ENCODE data around the gene TBC1D13. TPM values are rescaled to one million over a fixed set of nuclear protein-coding genes. Genes with fewer than 3 reads are reported as not detected.
A peak's percentile ranks its signal among the peaks of the same experiment; 100 is the strongest.
"Not testable (repeated sequence)": the region's sequence is repeated elsewhere in the genome, so short reads cannot be mapped to it uniquely, and the experiment has no call there.

Gene TBC1D13
- polyA plus RNA-seq, 3 donors from 2014 or later = 16.4 to 30.7 (median 19.4) TPM

GRCh38 chr9:128792978-128793686 is 6.1 kb downstream of the TBC1D13 start:
- Mint-ChIP-seq H3K27ac (peak overlapping the region in 2 of 6 donors; percentile 24 to 65), H3K36me3 (peaks cover 4 to 14% (median 5%) of the 10 kb centered on the region in 3 donors), H3K4me3 (no peak overlapping the region), H3K9me3 (no peaks in the 10 kb centered on the region), H3K4me1 (peaks cover 9 to 34% of the 10 kb centered on the region in 2 donors), H3K27me3 (ENCODE audit: low read depth in 3 of 3) (no peaks in the 10 kb centered on the region)
- DNase-seq = no peak

GRCh38 chr9:128794961-128795360 is 7.9 kb downstream of the TBC1D13 start:
- peak overlapping the region in 1 of 6 donors; percentile 40 for H3K27ac Mint-ChIP-seq
- DNase-seq; H3K4me3 Mint-ChIP-seq; H3K27me3 Mint-ChIP-seq (ENCODE audit: low read depth in 3 of 3); H3K9me3 Mint-ChIP-seq: not testable (repeated sequence)
- peaks cover 5 to 23% (median 8%) of the 10 kb centered on the region in 3 donors for H3K36me3 Mint-ChIP-seq
- peaks cover 0 to 19% of the 10 kb centered on the region in 2 donors for H3K4me1 Mint-ChIP-seq

- no peak for DNase-seq
- H3K9me3 Mint-ChIP-seq = no peaks in the 10 kb centered on the region
- H3K27me3 Mint-ChIP-seq (ENCODE audit: low read depth in 3 of 3) = peaks cover 0 to 3% (median 0%) of the 10 kb centered on the region in 3 donors
- peak overlapping the region in 2 of 6 donors; percentile 23 to 59 for H3K27ac Mint-ChIP-seq
- peaks cover 0 to 1% of the 10 kb centered on the region in 2 donors for H3K4me1 Mint-ChIP-seq
- H3K36me3 Mint-ChIP-seq = peaks cover 11 to 36% (median 12%) of the 10 kb centered on the region in 3 donors
- no peak overlapping the region for H3K4me3 Mint-ChIP-seq
Measured at GRCh38 chr9:128798896-128799295, 11.8 kb downstream of the TBC1D13 start.

GRCh38 chr9:128800061-128800460 is 13.0 kb downstream of the TBC1D13 start:
- H3K4me3 Mint-ChIP-seq = no peak overlapping the region
- H3K36me3 Mint-ChIP-seq = peaks cover 11 to 36% (median 11%) of the 10 kb centered on the region in 3 donors
- H3K27me3 Mint-ChIP-seq (ENCODE audit: low read depth in 3 of 3) = peaks cover 0 to 3% (median 0%) of the 10 kb centered on the region in 3 donors
- H3K4me1 Mint-ChIP-seq = no peaks in the 10 kb centered on the region
- no peak for DNase-seq
- no peak overlapping the region for H3K27ac Mint-ChIP-seq
- no peaks in the 10 kb centered on the region for H3K9me3 Mint-ChIP-seq

GRCh38 chr9:128802482-128802881 is 15.4 kb downstream of the TBC1D13 start:
- peak overlapping the region in 1 of 6 donors; percentile 39 for H3K27ac Mint-ChIP-seq
- H3K4me3 Mint-ChIP-seq = no peak overlapping the region
- H3K4me1 Mint-ChIP-seq = no peaks in the 10 kb centered on the region
- peaks cover 11 to 36% (median 11%) of the 10 kb centered on the region in 3 donors for H3K36me3 Mint-ChIP-seq
- no peak for DNase-seq
- peaks cover 0 to 4% (median 0%) of the 10 kb centered on the region in 3 donors for H3K27me3 Mint-ChIP-seq (ENCODE audit: low read depth in 3 of 3)
- no peaks in the 10 kb centered on the region for H3K9me3 Mint-ChIP-seq

GRCh38 chr9:128805661-128806060 is 18.6 kb downstream of the TBC1D13 start:
- peaks cover 0 to 4% (median 0%) of the 10 kb centered on the region in 3 donors for H3K27me3 Mint-ChIP-seq (ENCODE audit: low read depth in 3 of 3)
- DNase-seq = no peak
- H3K4me1 Mint-ChIP-seq = no peaks in the 10 kb centered on the region
- H3K36me3 Mint-ChIP-seq = peaks cover 7 to 28% (median 10%) of the 10 kb centered on the region in 3 donors
- H3K9me3 Mint-ChIP-seq = no peaks in the 10 kb centered on the region
- H3K4me3 Mint-ChIP-seq = no peak overlapping the region
- H3K27ac Mint-ChIP-seq = no peak overlapping the region

GRCh38 chr9:128807827-128808226 is 20.8 kb downstream of the TBC1D13 start:
- no peaks in the 10 kb centered on the region for H3K4me1 Mint-ChIP-seq
- H3K27ac Mint-ChIP-seq = peak overlapping the region in 2 of 6 donors; percentile 34 to 46

GRCh38 chr9:128808543-128808942 is 21.5 kb downstream of the TBC1D13 start:
- Mint-ChIP-seq H3K36me3 (peaks cover 3 to 10% (median 4%) of the 10 kb centered on the region in 3 donors), H3K9me3 (no peaks in the 10 kb centered on the region), H3K27me3 (ENCODE audit: low read depth in 3 of 3) (peaks cover 0 to 1% (median 0%) of the 10 kb centered on the region in 3 donors), H3K27ac (peak overlapping the region in 2 of 6 donors; percentile 35 to 56), H3K4me3 (no peak overlapping the region), H3K4me1 (no peaks in the 10 kb centered on the region)
- no peak for DNase-seq

More at GRCh38 chr9:128807827-128808226, 20.8 kb downstream of the TBC1D13 start:
- Mint-ChIP-seq H3K27me3 (ENCODE audit: low read depth in 3 of 3) (peaks cover 0 to 1% (median 0%) of the 10 kb centered on the region in 3 donors), H3K9me3 (no peaks in the 10 kb centered on the region), H3K4me3 (no peak overlapping the region), H3K36me3 (peaks cover 6 to 18% (median 7%) of the 10 kb centered on the region in 3 donors)
- no peak for DNase-seq

- Mint-ChIP-seq H3K9me3 (no peaks in the 10 kb centered on the region), H3K4me1 (no peaks in the 10 kb centered on the region), H3K27me3 (ENCODE audit: low read depth in 3 of 3) (peaks cover 0 to 1% (median 0%) of the 10 kb centered on the region in 3 donors), H3K4me3 (no peak overlapping the region), H3K27ac (no peak overlapping the region), H3K36me3 (peaks cover 0 to 5% (median 0%) of the 10 kb centered on the region in 3 donors)
- DNase-seq = no peak
Measured at GRCh38 chr9:128809036-128809599, 22.1 kb downstream of the TBC1D13 start.

GRCh38 chr9:128809831-128810230 is 22.8 kb downstream of the TBC1D13 start:
- no peaks in the 10 kb centered on the region for H3K4me1 Mint-ChIP-seq
- H3K27ac Mint-ChIP-seq = peak overlapping the region in 2 of 6 donors; percentile 37 to 58
- H3K9me3 Mint-ChIP-seq = no peaks in the 10 kb centered on the region
- H3K4me3 Mint-ChIP-seq = no peak overlapping the region
- peaks cover 0 to 1% (median 0%) of the 10 kb centered on the region in 3 donors for H3K27me3 Mint-ChIP-seq (ENCODE audit: low read depth in 3 of 3)
- H3K36me3 Mint-ChIP-seq = peaks cover 0 to 5% (median 0%) of the 10 kb centered on the region in 3 donors
- DNase-seq = no peak

- Mint-ChIP-seq H3K4me3 (no peak overlapping the region), H3K4me1 (no peaks in the 10 kb centered on the region), H3K27me3 (ENCODE audit: low read depth in 3 of 3) (no peaks in the 10 kb centered on the region), H3K36me3 (peaks cover 0 to 5% (median 0%) of the 10 kb centered on the region in 3 donors), H3K9me3 (no peaks in the 10 kb centered on the region), H3K27ac (peak overlapping the region in 1 of 6 donors; percentile 48)
- no peak for DNase-seq
Measured at GRCh38 chr9:128810873-128811272, 23.8 kb downstream of the TBC1D13 start.

- Mint-ChIP-seq H3K36me3 (peaks cover 0 to 3% (median 2%) of the 10 kb centered on the region in 3 donors), H3K9me3 (no peaks in the 10 kb centered on the region), H3K4me1 (peaks cover 14 to 18% of the 10 kb centered on the region in 2 donors), H3K27me3 (ENCODE audit: low read depth in 3 of 3) (peaks cover 2 to 9% (median 5%) of the 10 kb centered on the region in 3 donors), H3K27ac (peak within 1 kb of the TSS; percentile 78 to 94 (median 91)), H3K4me3 (peak within 1 kb of the TSS; percentile 86 to 95 (median 91))
- DNase-seq = peak; percentile 98
Measured at GRCh38 chr9:128818099-128818838, 31.2 kb downstream of the TBC1D13 start, which contains the start of gene ENDOG. ENDOG (plus strand) TSS chr9:128818500; CDS start chr9:128818685, 185 bp downstream.

- Mint-ChIP-seq H3K27ac (peak overlapping the region; percentile 5 to 87 (median 64)), H3K27me3 (ENCODE audit: low read depth in 3 of 3) (peaks cover 2 to 9% (median 5%) of the 10 kb centered on the region in 3 donors), H3K9me3 (no peaks in the 10 kb centered on the region), H3K4me1 (peaks cover 14 to 18% of the 10 kb centered on the region in 2 donors), H3K4me3 (peak overlapping the region; percentile 79 to 86 (median 85)), H3K36me3 (peaks cover 0 to 3% (median 2%) of the 10 kb centered on the region in 3 donors)
- no peak for DNase-seq
Measured at GRCh38 chr9:128818839-128819715, 32.0 kb downstream of the TBC1D13 start.
